ENCODE results near the gene VANGL2. TPM values are rescaled to one million over a fixed set of nuclear protein-coding genes. Genes with fewer than 3 reads are reported as not detected.

Gene VANGL2
- total and polyA plus RNA-seq, 8 donors, result 0.45 to 7.4 (median 2.8) TPM

DNA sequence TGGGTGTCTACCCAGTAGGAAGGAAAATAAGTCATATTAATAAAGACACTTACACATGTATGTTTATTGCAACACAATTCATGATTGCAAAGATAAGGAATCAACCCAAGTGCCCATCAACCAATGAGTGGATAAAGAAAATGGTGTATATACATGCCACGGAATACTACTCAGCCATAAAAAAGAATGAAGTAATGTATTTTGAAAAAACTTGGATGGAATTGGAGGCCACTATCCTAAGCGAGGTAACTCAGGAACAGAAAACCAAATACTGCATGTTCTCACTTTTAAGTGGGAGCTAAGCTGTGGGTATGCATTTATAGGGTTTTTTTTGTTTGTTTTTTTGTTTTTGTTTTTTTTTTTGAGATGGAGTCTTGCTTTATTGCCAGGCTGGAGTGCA, 49.1 kb downstream of the VANGL2 start:
- no peaks in the 10 kb centered on the region for H3K9me3 ChIP-seq
- DNase-seq, result no peak
- 94 to 97% (median 96%) methylated on average over 2 of the region's 2 CpGs for WGBS, 5 donors
- peaks cover 0 to 15% (median 5%) of the 10 kb centered on the region in 4 donors for H3K4me1 ChIP-seq
- no peaks in the 10 kb centered on the region for H3K27me3 ChIP-seq
- intact Hi-C loops (cut with DNase I; ENCODE audit: low total_unique reads), result no loop called here
- no peak overlapping the region for H3K4me3 ChIP-seq
- no peak overlapping the region for H3K27ac ChIP-seq
- H3K36me3 ChIP-seq, result no peaks in the 10 kb centered on the region
- TF ChIP-seq EP300 (IDR thresholded peaks at IDR 0.05), result no peak

- TF ChIP-seq, protein P1, sequence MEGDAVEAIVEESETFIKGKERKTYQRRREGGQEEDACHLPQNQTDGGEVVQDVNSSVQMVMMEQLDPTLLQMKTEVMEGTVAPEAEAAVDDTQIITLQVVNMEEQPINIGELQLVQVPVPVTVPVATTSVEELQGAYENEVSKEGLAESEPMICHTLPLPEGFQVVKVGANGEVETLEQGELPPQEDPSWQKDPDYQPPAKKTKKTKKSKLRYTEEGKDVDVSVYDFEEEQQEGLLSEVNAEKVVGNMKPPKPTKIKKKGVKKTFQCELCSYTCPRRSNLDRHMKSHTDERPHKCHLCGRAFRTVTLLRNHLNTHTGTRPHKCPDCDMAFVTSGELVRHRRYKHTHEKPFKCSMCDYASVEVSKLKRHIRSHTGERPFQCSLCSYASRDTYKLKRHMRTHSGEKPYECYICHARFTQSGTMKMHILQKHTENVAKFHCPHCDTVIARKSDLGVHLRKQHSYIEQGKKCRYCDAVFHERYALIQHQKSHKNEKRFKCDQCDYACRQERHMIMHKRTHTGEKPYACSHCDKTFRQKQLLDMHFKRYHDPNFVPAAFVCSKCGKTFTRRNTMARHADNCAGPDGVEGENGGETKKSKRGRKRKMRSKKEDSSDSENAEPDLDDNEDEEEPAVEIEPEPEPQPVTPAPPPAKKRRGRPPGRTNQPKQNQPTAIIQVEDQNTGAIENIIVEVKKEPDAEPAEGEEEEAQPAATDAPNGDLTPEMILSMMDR (IDR thresholded peaks at IDR 0.05), result no peak
- TF ChIP-seq POLR2A (IDR thresholded peaks at IDR 0.05), result no peak
- TF ChIP-seq EP300 (IDR thresholded peaks at IDR 0.05), result no peak
- no peak for TF ChIP-seq POLR2AphosphoS5 (IDR thresholded peaks at IDR 0.05)
- H3K36me3 ChIP-seq, result no peaks in the 10 kb centered on the region
- no peak for DNase-seq
- peak overlapping the region in 1 of 5 donors; percentile 75 for H3K27ac ChIP-seq
- no peak overlapping the region for H3K4me3 ChIP-seq
- 22 to 50% (median 39%) methylated on average over 7 of the region's 7 CpGs for WGBS, 5 donors
- H3K4me1 ChIP-seq, result peaks cover 0 to 15% (median 5%) of the 10 kb centered on the region in 4 donors
- H3K27me3 ChIP-seq, result no peaks in the 10 kb centered on the region
- H3K9me3 ChIP-seq, result no peaks in the 10 kb centered on the region
- intact Hi-C loops (cut with DNase I; ENCODE audit: low total_unique reads), result no loop called here
These were observed 50.9 kb downstream of the VANGL2 start for GRCh38 chr1:160451119-160451858.

DNA sequence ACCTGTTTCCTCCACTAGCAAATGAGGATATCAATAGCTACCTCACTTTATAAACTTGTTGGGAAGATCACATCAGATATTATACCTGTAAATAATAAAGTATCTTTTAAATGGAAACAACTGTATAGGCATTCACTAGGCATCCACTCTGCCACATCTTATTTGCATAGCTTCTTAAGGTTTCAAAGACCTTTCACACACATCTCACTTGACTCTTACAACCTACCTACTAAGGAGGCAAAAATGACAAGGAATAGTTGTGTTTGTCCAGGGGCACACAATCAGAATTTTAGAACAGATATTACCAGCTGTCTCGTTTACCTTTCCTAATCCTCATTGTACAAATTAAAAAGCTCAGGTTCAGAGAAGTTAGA, 51.5 kb downstream of the VANGL2 start:
- H3K4me3 ChIP-seq, result no peak overlapping the region
- no peaks in the 10 kb centered on the region for H3K9me3 ChIP-seq
- 40 to 68% (median 57%) methylated on average over 1 of the region's 1 CpG for WGBS, 5 donors
- no peak for DNase-seq
- TF ChIP-seq, protein P1 (IDR thresholded peaks at IDR 0.05), result no peak
- no peak for TF ChIP-seq POLR2A (IDR thresholded peaks at IDR 0.05)
- TF ChIP-seq POLR2AphosphoS5 (IDR thresholded peaks at IDR 0.05), result no peak
- H3K36me3 ChIP-seq, result no peaks in the 10 kb centered on the region
- peak overlapping the region in 1 of 5 donors; percentile 75 for H3K27ac ChIP-seq
- intact Hi-C loops (cut with DNase I; ENCODE audit: low total_unique reads), result no loop called here
- H3K4me1 ChIP-seq, result peaks cover 0 to 15% (median 5%) of the 10 kb centered on the region in 4 donors
- H3K27me3 ChIP-seq, result no peaks in the 10 kb centered on the region

DNA sequence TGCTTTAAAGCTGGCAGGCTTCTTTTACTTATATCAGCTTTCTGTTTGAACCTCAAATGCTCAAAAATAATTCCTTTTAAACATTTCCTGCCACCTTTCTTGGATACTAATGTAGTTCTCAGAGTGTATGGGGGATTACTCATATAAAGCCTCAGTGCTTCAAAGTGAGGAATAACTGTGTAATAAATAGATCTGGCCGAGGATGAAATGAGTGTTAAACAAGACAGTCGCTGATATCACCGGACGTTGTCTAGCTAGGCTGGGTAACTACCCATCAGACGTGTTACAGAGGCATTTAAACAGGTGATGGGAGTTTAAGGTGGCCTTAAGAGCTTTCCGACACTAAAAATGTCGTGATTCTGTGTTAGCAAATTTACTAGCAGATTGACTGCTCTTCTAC, 53.1 kb downstream of the VANGL2 start:
- H3K27ac ChIP-seq, result no peak overlapping the region
- H3K36me3 ChIP-seq, result no peaks in the 10 kb centered on the region
- no peaks in the 10 kb centered on the region for H3K9me3 ChIP-seq
- no peak for DNase-seq
- TF ChIP-seq EP300 (IDR thresholded peaks at IDR 0.05) (no peak), POLR2A (IDR thresholded peaks at IDR 0.05) (no peak)
- H3K27me3 ChIP-seq, result no peaks in the 10 kb centered on the region
- H3K4me1 ChIP-seq, result peaks cover 0 to 15% (median 5%) of the 10 kb centered on the region in 4 donors
- no peak overlapping the region for H3K4me3 ChIP-seq
- WGBS, 5 donors, result 76 to 85% (median 83%) methylated on average over 7 of the region's 7 CpGs
- intact Hi-C loops (cut with DNase I; ENCODE audit: low total_unique reads), result no loop called here

GRCh38 chr1:160454371-160455152, 54.2 kb downstream of the VANGL2 start:
- no peaks in the 10 kb centered on the region for H3K36me3 ChIP-seq
- H3K4me1 ChIP-seq, result peaks cover 0 to 15% (median 5%) of the 10 kb centered on the region in 4 donors
- intact Hi-C loops (cut with DNase I; ENCODE audit: low total_unique reads), result no loop called here
- H3K27me3 ChIP-seq, result no peaks in the 10 kb centered on the region
- H3K4me3 ChIP-seq, result no peak overlapping the region
- TF ChIP-seq POLR2AphosphoS5 (IDR thresholded peaks at IDR 0.05), result no peak
- TF ChIP-seq POLR2A (IDR thresholded peaks at IDR 0.05), result no peak
- TF ChIP-seq, protein P1 (IDR thresholded peaks at IDR 0.05), result no peak
- TF ChIP-seq EP300 (IDR thresholded peaks at IDR 0.05), result no peak
- no peak for DNase-seq
- 82 to 94% (median 85%) methylated on average over 6 of the region's 6 CpGs for WGBS, 5 donors
- H3K9me3 ChIP-seq, result no peaks in the 10 kb centered on the region
- H3K27ac ChIP-seq, result no peak overlapping the region
